ENCODE measurements around the gene MYO10.

Gene MYO10

DNA sequence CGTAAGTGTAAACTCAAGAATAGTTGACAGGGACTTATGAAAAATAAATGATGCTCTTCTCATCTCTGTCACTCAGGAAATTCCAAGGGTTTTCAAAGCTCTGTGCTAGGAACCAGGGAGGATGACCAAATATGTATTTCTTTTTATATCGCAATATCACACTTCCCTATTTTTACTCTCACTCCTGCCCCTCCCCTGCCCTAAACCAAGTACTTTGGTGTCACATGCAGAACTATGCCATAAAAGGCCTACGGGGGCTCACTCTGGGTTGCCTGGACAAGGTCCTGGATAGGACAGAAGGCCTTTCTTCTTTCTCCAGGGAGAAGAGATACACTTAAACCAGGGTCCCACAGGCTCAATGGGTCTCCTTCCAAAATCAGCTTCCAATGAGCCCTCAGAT lies 311.0 kb downstream of the MYO10 start:
- no peak for DNase-seq (ENCODE audit: low read depth in 3 of 3)

DNA sequence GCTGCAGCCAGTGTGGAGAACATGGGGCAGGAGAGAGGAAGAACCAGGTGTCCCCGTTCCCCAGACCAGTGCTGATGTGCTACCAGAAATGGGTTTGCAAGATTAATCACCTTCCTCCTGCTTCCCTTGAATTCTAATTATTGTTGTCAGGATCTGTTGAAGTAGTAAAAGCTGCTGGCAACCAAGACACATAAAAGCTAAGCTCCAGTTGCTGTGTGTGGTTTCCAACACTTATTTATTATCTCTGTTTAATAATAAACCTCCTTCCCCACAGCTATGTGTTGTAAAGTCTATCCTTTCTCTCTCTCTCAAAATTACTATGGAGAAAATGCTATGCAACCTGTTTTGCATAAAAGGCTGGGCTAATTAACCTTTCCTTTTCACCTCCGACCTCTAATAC lies 317.0 kb downstream of the MYO10 start:
- DNase-seq (ENCODE audit: low read depth in 3 of 3) = no peak

DNA sequence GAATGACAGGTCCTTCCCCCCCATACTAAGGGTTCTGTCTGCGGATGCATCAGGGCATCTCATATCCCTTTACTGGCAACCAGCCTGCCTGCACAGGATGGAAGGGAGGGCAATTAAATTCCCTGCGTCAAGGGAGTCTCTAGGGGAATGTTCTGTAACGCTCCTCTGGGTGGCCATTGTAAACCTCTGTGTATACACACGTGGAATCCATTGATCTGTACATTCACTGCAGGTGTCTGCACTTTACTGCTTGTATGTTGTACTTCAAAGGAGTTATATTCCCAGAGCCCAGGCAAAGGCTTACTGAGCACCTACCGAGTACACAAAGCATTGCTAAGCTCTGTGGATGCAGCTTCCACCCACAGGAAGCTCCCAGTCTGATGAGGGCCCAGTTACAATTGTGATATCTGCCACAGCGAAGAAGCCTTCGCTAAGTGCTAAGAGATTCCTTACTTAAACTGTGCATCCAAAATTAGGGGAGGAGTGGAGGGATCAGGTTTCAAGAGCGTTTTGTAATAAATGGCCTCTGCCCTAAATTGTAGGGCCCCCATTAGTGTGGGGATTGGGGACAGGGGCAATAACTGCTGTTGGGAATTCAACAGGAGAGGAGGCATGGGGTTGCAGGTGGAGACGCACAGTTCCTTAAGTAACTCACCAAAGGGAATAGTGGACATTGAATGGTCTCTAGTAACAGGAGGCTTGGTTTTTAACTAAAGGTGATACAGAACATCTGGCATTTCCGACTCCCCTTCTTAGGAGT lies 317.8 kb downstream of the MYO10 start:
- DNase-seq (ENCODE audit: low read depth in 3 of 3) = no peak

DNA sequence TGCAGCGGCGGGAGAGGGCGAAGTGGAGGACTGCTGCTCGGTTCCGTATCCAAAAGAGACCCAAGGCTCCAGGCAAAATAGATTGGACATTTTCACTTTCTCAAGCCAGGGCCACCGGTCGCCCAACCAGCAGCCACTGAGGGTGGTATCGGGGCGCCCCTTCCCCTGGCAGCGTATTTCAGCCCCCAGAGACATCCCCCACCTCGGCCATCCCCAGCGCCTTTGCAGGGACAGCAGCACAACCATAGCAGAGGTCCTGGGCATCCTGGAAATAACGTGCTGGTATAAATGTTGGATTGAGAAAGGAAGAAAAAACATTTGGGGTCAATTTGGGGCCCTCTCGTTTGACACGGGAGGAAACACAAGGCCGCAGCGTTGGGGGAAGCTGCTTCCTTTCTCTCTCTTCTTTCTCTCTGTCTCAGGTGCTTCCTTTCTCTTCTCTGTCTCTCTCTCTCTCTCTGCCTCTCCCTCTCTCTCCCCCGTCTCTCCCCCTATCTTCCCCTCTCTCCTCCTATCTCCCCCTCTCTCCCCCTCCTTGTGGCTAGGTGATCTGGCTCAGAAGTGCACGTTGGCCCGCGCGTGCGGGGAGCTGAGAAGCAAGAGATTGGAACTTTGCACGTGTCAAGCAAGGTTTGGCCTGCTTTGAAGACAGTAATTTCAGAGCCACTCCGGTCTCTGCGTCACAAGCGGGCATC lies 318.7 kb downstream of the MYO10 start:
- peak in 1 of 3 donors; percentile 41 for DNase-seq (ENCODE audit: low read depth in 3 of 3)

DNA sequence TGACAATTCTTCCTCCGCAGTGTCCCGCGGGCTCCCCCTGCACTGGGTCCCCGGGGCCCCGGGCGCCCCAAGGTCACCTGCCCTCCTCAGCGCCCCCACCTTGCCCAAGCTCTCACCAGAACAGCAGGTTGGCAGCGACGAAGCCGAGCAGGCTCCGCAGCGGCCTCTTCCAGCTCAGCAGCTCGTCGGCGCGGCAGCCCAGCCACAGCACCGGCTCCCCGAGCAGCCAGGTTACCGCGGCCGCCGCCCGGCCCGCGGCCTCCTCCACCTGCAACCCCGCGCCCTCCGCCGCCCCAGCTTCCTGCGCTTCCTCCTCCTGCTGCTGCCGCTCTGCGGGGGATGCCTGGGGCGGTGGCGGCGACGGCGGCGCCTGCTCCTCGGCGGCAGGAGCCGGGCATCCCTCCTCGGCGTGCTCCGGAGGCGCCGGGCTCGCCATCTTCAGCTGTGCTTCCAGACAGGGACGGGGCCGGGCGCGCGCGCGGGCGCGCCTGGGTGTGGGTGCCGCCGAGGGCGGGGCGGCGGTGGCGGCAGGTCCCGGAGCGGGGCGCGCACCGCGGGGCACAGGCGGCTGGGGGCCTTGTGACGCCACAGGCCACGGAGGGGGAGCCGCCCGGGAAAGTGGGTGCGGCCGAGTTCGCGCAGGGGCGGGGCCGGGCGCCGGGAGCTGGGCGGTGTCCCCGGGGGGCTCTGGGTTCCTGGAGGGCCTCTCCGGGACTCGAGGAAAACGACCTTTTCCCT lies 319.4 kb downstream of the MYO10 start, which contains the start of gene RETREG1:
RETREG1 (minus strand) TSS at position 462 of the 738 bp plus-strand sequence; CDS start at position 436, 26 bp downstream.
- peak; percentile 52 to 65 (median 63) for DNase-seq (ENCODE audit: low read depth in 3 of 3)

DNA sequence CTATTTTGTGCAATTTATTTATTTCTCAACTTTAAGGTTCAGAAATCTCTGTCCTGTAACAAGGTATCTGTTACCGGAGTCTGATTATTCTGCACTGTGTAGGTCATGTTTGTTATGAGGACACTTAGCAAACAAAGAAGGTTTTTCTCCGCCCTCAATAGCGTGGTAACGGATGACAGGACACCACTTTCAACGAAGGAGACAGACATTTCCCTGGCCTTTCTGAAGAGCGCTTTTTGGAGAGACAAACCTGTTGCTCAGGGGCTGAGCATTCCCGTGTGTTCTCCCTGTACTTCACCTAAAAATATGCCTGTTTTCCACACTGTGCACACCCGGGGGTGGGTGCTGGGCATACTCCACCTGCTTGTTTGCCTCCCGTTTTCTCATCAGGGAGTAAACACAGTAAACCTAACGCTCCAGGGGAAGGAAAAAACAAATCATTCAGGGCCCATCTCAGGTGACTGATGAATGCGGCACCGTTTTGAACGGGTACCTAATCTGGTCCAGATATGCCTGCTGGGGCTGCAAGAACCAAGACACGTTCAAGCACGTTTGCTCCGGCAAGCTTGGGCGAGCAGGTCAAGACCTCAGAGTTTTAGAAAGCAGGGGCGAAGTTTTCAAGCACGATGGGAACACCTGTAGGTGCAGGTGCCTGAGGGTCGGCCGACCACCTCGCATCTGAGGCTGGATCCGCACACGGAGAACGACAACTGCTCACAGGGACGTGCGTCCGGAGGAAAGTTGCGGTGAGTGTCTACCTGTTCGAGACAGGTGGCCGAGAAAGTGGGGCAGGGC lies 320.1 kb downstream of the MYO10 start:
- DNase-seq (ENCODE audit: low read depth in 3 of 3) = no peak

DNA sequence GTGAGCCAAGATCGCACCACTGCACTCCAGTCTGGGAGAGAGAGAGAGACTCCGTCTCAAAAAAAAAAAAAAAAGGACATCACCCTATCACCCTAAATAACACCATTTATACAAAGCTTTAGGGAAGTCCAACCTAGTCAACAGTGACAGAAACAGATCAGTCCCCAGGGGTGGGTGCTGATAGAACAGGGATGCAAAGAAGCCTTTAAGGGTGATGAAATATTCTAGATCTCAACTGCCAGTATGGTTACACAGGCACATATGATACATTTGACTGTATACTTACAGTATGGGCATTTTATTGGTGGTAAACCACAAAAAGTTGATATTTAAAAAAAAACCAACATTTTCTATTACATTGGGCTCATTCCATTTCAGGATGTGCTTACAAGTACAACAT lies 324.1 kb downstream of the MYO10 start:
- DNase-seq (ENCODE audit: low read depth in 3 of 3) = no peak

Measured in stimulated activated CD4-positive, alpha-beta T cell treated with anti-CD3 and anti-CD28 coated beads, TNF-alpha, amount 100 ng/mL, for 48 hours (primary cell).